H1 (cell line): Measurements from ENCODE around the gene HSPA12A. TPM values are rescaled to one million over a fixed set of nuclear protein-coding genes. Genes with fewer than 3 reads are reported as not detected.

Source experiments
- CTCF ChIA-PET: fragments of 300-600 bp; sonication (Branson Sonifier 250); formaldehyde crosslinking; loops from one replicate; lab custom pipeline; 2021; ENCODE audit not compliant: partially characterized antibody; lab: Charles Lee
- POLR2A ChIA-PET: fragments of 300-600 bp; sonication (Branson Sonifier 250); formaldehyde crosslinking; loops from one replicate; lab custom pipeline; 2021; ENCODE audit warnings: inconsistent platforms; ENCODE audit not compliant: partially characterized antibody; lab: Charles Lee
- DNase-seq, 2 experiments: peaks; one replicate each; pipeline versions ENCODE4 v3.0.0 to v3.0.0-alpha.2; 2010 to 2022; ENCODE audit warnings: low spot score in 2 of 2, low read depth in 1 of 2, mixed read lengths in 1 of 2
- FAIRE-seq: peaks from 2 replicates; lab custom pipeline; 2011; peaks lifted over from hg19 to GRCh38; lab: Jason Lieb, UNC
- H2AFZ ChIP-seq: 2 replicates; pipeline ENCODE4 v1.8.1; 2012; ENCODE audit warnings: low read length, inconsistent platforms
- H2AK5ac ChIP-seq: 2 replicates; pipeline ENCODE4 v1.6.1; 2013; ENCODE audit warnings: low read depth, low read length
- H2BK120ac ChIP-seq: replicated peaks from 2 replicates; pipeline ENCODE3; 2013; ENCODE audit warnings: low read depth, low read length, inconsistent platforms
- H2BK12ac ChIP-seq: 2 replicates; pipeline ENCODE4 v1.6.1; 2013; ENCODE audit warnings: low read depth, low read length
- H2BK15ac ChIP-seq: 2 replicates; pipeline ENCODE4 v1.6.1; 2013; ENCODE audit warnings: low read length
- H2BK20ac ChIP-seq: 2 replicates; pipeline ENCODE4 v1.6.1; 2013; ENCODE audit warnings: low read length
- H2BK5ac ChIP-seq: 2 replicates; pipeline ENCODE4 v1.6.1; 2013; ENCODE audit warnings: low read depth, low read length
- H3K14ac ChIP-seq: 2 replicates; pipeline ENCODE4 v1.6.1; 2013; ENCODE audit warnings: inconsistent platforms; ENCODE audit not compliant: insufficient read length
- H3K18ac ChIP-seq: 2 replicates; pipeline ENCODE4 v1.6.1; 2013; ENCODE audit warnings: low read length; ENCODE audit errors: extremely low read depth
- H3K23ac ChIP-seq: 2 replicates; pipeline ENCODE4 v1.6.1; 2013; ENCODE audit warnings: inconsistent platforms; ENCODE audit not compliant: insufficient read length
- H3K23me2 ChIP-seq: 2 replicates; pipeline ENCODE4 v1.6.1; 2013; ENCODE audit warnings: low read depth, low read length
- H3K27ac ChIP-seq: 2 replicates; pipeline ENCODE4 v1.6.1; 2011; ENCODE audit warnings: low read depth, low read length, inconsistent platforms
- H3K27me3 ChIP-seq, 4 experiments: replicated peaks in 1 of 4; 1 replicate in 1 of 4; 2 replicates in 3 of 4; pipeline versions ENCODE4 v1.6.1 to v1.8.1; 2011 to 2013; ENCODE audit warnings: low read length in 3 of 4, mild to moderate bottlenecking in 3 of 4, inconsistent platforms in 2 of 4, mixed read lengths in 2 of 4, moderate library complexity in 1 of 4; ENCODE audit not compliant: control insufficient read depth in 3 of 4, insufficient read depth in 3 of 4; ENCODE audit errors: extremely low read depth in 1 of 4
- H3K36me3 ChIP-seq, 4 experiments: 2 replicates each; pipeline versions ENCODE4 v1.6.1 to v1.8.1; 2011 to 2013; ENCODE audit warnings: mild to moderate bottlenecking in 4 of 4, low read length in 3 of 4, moderate library complexity in 2 of 4, control low read depth in 1 of 4, inconsistent platforms in 1 of 4; ENCODE audit not compliant: insufficient read depth in 4 of 4, control insufficient read depth in 2 of 4
- H3K4ac ChIP-seq: replicated peaks from 2 replicates; pipeline ENCODE3; 2013; ENCODE audit warnings: low read length, low read depth, mixed read lengths, inconsistent platforms; ENCODE audit not compliant: insufficient read length
- H3K4me1 ChIP-seq, 4 experiments: replicated peaks in 1 of 4; 1 replicate in 1 of 4; 2 replicates in 3 of 4; pipeline versions ENCODE4 v1.6.1 to v1.8.1; 2011 to 2013; ENCODE audit warnings: low read length in 3 of 4, inconsistent platforms in 2 of 4, mixed read lengths in 1 of 4; ENCODE audit not compliant: insufficient read depth in 4 of 4, control insufficient read depth in 3 of 4
- H3K4me2 ChIP-seq, 2 experiments: 2 replicates each; pipeline versions ENCODE4 v1.6.1 to v1.8.1; 2011 to 2013; ENCODE audit warnings: low read depth in 2 of 2, low read length in 2 of 2, control low read depth in 1 of 2, inconsistent platforms in 1 of 2, mild to moderate bottlenecking in 1 of 2; ENCODE audit not compliant: insufficient read depth in 1 of 2
- H3K4me3 ChIP-seq, 4 experiments: fragments of 200-600, 300-600 bp in 1 of 4; sonication (generic), shearing (Covaris generic), sonication (Bioruptor Twin) in 1 of 4; 2 replicates each; pipeline versions ENCODE4 v1.5.1 to v1.8.1; 2011 to 2016; ENCODE audit warnings: low read length in 4 of 4, low read depth in 3 of 4, control low read depth in 2 of 4, inconsistent platforms in 2 of 4, mild to moderate bottlenecking in 2 of 4, mixed read lengths in 1 of 4, moderate library complexity in 1 of 4; ENCODE audit not compliant: insufficient read depth in 2 of 4; ENCODE audit errors: extremely low read depth in 1 of 4
- H3K56ac ChIP-seq: replicated peaks from 2 replicates; pipeline ENCODE3; 2013; ENCODE audit warnings: low read depth, mild to moderate bottlenecking, mixed read lengths, low read length, inconsistent platforms; ENCODE audit not compliant: insufficient read length
- H3K79me1 ChIP-seq: 2 replicates; pipeline ENCODE4 v1.6.1; 2013; ENCODE audit warnings: low read depth, low read length, control low read depth
- H3K79me2 ChIP-seq, 2 experiments: 2 replicates each; pipeline versions ENCODE4 v1.6.1 to v1.8.1; 2012 to 2013; ENCODE audit warnings: low read length in 2 of 2, mild to moderate bottlenecking in 2 of 2, inconsistent platforms in 1 of 2; ENCODE audit not compliant: insufficient read depth in 2 of 2, control insufficient read depth in 1 of 2
- H3K9ac ChIP-seq, 4 experiments: replicated peaks in 1 of 4; 1 replicate in 1 of 4; 2 replicates in 3 of 4; pipeline versions ENCODE4 v1.6.1 to v1.8.1; 2011 to 2013; ENCODE audit warnings: low read depth in 3 of 4, low read length in 3 of 4, control low read depth in 2 of 4, mild to moderate bottlenecking in 2 of 4, moderate library complexity in 2 of 4, inconsistent platforms in 1 of 4; ENCODE audit errors: extremely low read depth in 1 of 4
- H3K9me3 ChIP-seq, 2 experiments: 2 replicates each; pipeline versions ENCODE4 v1.6.1 to v1.8.1; 2012 to 2013; ENCODE audit warnings: mild to moderate bottlenecking in 2 of 2, moderate library complexity in 2 of 2, control low read depth in 1 of 2, inconsistent platforms in 1 of 2, low read depth in 1 of 2, low read length in 1 of 2, mixed read lengths in 1 of 2; ENCODE audit not compliant: insufficient read depth in 2 of 2
- H4K20me1 ChIP-seq, 2 experiments: replicated peaks in 1 of 2; 2 replicates each; pipeline versions ENCODE3 to v1.8.1; 2011 to 2013; ENCODE audit warnings: inconsistent platforms in 2 of 2, low read length in 2 of 2, mild to moderate bottlenecking in 1 of 2; ENCODE audit not compliant: insufficient read depth in 2 of 2, control insufficient read depth in 1 of 2
- H4K5ac ChIP-seq: 2 replicates; pipeline ENCODE4 v1.6.1; 2013; ENCODE audit warnings: low read length, low read depth, mixed read lengths, inconsistent platforms; ENCODE audit not compliant: insufficient read length
- H4K8ac ChIP-seq: 2 replicates; pipeline ENCODE4 v1.8.0; 2013; ENCODE audit warnings: mild to moderate bottlenecking, moderate library complexity, low read length, inconsistent platforms; ENCODE audit not compliant: insufficient read depth; ENCODE audit errors: extremely low read depth
- H4K91ac ChIP-seq: replicated peaks from 2 replicates; pipeline ENCODE3; 2013; ENCODE audit warnings: low read length, mixed read lengths, inconsistent platforms; ENCODE audit not compliant: insufficient read length
- BRCA1 ChIP-seq: IDR thresholded peaks from 2 replicates; pipeline ENCODE4 v1.6.1; 2012; ENCODE audit warnings: low read depth, low read length, improper control_type of control experiment
- CBX5 ChIP-seq: fragments of 300-800, 300-1000 bp; sonication (generic); IDR thresholded peaks from 2 replicates; pipeline ENCODE4 v1.7.1; 2016; ENCODE audit warnings: antibody characterized with exemption, low read length, low read depth
- CREB1 ChIP-seq: IDR thresholded peaks from 2 replicates; pipeline ENCODE4 v1.6.1; 2012; ENCODE audit warnings: inconsistent platforms
- EP300 ChIP-seq, 2 experiments: IDR thresholded peaks; 1 replicate in 1 of 2; 2 replicates in 1 of 2; pipeline ENCODE4 v1.6.1; 2011 to 2012; ENCODE audit warnings: low read depth in 2 of 2, low read length in 2 of 2, mild to moderate bottlenecking in 2 of 2, borderline replicate concordance in 1 of 2, inconsistent platforms in 1 of 2, moderate library complexity in 1 of 2
- GABPA ChIP-seq: IDR thresholded peaks from 2 replicates; pipeline ENCODE4 v1.6.1; 2011; ENCODE audit warnings: mild to moderate bottlenecking, low read length, moderate library complexity, borderline replicate concordance; ENCODE audit not compliant: insufficient read depth
- GTF2F1 ChIP-seq: IDR thresholded peaks from 2 replicates; pipeline ENCODE4 v1.6.1; 2012; ENCODE audit warnings: low read depth, low read length, improper control_type of control experiment, borderline replicate concordance
- HDAC2 ChIP-seq, 2 experiments: fragments of 300-600 bp in 1 of 2; sonication (generic) in 1 of 2; IDR thresholded peaks; 2 replicates each; pipeline ENCODE4 v1.6.1; 2011 to 2012; ENCODE audit warnings: low read depth in 2 of 2, low read length in 2 of 2, mild to moderate bottlenecking in 2 of 2, moderate library complexity in 2 of 2, borderline replicate concordance in 1 of 2, inconsistent platforms in 1 of 2
- JUND ChIP-seq: IDR thresholded peaks from 2 replicates; pipeline ENCODE4 v1.6.1; 2011; ENCODE audit warnings: mild to moderate bottlenecking, improper control_type of control experiment, low read length
- KDM5A ChIP-seq: fragments of 200-600 bp; IDR thresholded peaks from 2 replicates; pipeline ENCODE4 v1.7.1; 2012; ENCODE audit warnings: mild to moderate bottlenecking, low read length, inconsistent platforms, mixed read lengths
- PHF8 ChIP-seq: fragments of 200-600 bp; sonication (generic); conservative IDR thresholded peaks from 2 replicates; pipeline ENCODE4 v1.7.1; 2012; ENCODE audit warnings: low read depth, mild to moderate bottlenecking, inconsistent platforms, low read length, moderate library complexity
- POLR2AphosphoS5 ChIP-seq: IDR thresholded peaks from 2 replicates; pipeline ENCODE4 v1.6.1; 2011; ENCODE audit warnings: low read depth, low read length
- RNF2 ChIP-seq: fragments of 200-900, 300-1000 bp; sonication (generic); IDR thresholded peaks from 2 replicates; pipeline ENCODE4 v1.7.1; 2016; ENCODE audit warnings: borderline replicate concordance, low read depth, mild to moderate bottlenecking, antibody characterized with exemption, low read length; ENCODE audit not compliant: poor library complexity, severe bottlenecking; ENCODE audit errors: missing control alignments
- SIRT6 ChIP-seq: IDR thresholded peaks from one replicate; pipeline ENCODE4 v1.7.1; 2012; ENCODE audit warnings: low read length, inconsistent platforms
- WGBS, 2 experiments: shearing (Covaris generic) in 1 of 2; methylation state at CpG; one replicate each; pipeline versions ENCODE4 v1.1.6 to v1.1.7; 2013 to 2015; ENCODE audit warnings: low lambda C conversion rate in 2 of 2, mixed read lengths in 2 of 2, inconsistent platforms in 1 of 2, low coverage in 1 of 2, missing lambda C conversion rate in 1 of 2; ENCODE audit not compliant: insufficient replicate concordance in 2 of 2, insufficient coverage in 1 of 2, insufficient read length in 1 of 2; ENCODE audit errors: extremely low coverage in 1 of 2, missing lambda C conversion rate in 1 of 2; 5-methylcytosine and 5-hydroxymethylcytosine counted together
- polyA plus RNA-seq, 7 experiments: library from polyadenylated mRNA; depleted of rRNA in 3 of 7; stranded (reverse) in 5 of 7; unstranded in 2 of 7; fragments of >200 nt in 5 of 7; fragments of 200-250 nt in 2 of 7; gene quantifications; 1 replicate in 5 of 7; 2 replicates in 1 of 7; 4 replicates in 1 of 7; pipeline versions ENCODE4 v1.2.1 to v1.2.3, GENCODE V29; 2011 to 2013; ENCODE audit warnings: missing spikeins in 2 of 7, mixed read lengths in 2 of 7
- total RNA-seq: library from RNA; stranded (reverse); fragmentation: NEBNext Ultra II Directional; extraction: Animal tissue kit (Norgen Biotek cat#: 25700); gene quantifications from 2 replicates; pipeline ENCODE4 v1.2.1, GENCODE V29; 2021

The HSPA12A gene
- total and polyA plus RNA-seq, 2 of the 8 experiments (the other 6 are each of a cell fraction or from before 2014, with no cell fraction given) = 3.1 to 6.9 TPM

DNA sequence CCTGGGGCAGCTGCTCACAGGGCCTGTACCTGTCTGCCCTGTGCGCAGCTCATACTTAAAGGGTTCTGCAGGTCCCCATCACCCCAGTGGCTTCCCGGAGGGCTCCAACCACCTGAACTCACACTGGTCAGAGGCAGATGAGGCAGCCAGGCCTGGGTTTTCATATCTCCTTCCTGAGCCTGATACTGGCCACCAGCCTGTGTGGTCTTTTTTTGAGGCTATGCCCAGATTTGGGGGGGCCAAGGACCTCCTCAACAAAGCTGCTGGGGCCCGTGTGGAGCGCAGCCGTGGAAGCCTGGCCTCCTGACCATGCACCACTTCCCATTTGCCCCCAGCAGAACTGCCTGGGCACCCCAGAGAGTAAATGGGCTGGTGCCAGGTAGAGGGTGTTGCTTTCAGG is 95.9 kb downstream of the HSPA12A start:
- no peak overlapping the region for H4K91ac ChIP-seq
- H3K18ac ChIP-seq = no peak overlapping the region
- no peak overlapping the region for H3K14ac ChIP-seq
- no peak overlapping the region for H2BK120ac ChIP-seq
- DNase-seq (no peak), FAIRE-seq (no peak)
- no peaks in the 10 kb centered on the region for H3K9me3 ChIP-seq
- H3K56ac ChIP-seq = no peak overlapping the region
- no peak overlapping the region for H2BK15ac ChIP-seq
- no peaks in the 10 kb centered on the region for H3K27me3 ChIP-seq
- no peaks in the 10 kb centered on the region for H3K4me1 ChIP-seq
- no peak overlapping the region for H2BK20ac ChIP-seq
- H2BK12ac ChIP-seq = no peak overlapping the region
- H3K9ac ChIP-seq = no peak overlapping the region
- H3K36me3 ChIP-seq = no peaks in the 10 kb centered on the region
- H4K20me1 ChIP-seq = no peaks in the 10 kb centered on the region
- no peak overlapping the region for H4K5ac ChIP-seq
- WGBS, 2 experiments = 88% methylated on average over 5 of the region's 5 CpGs; no CpG with 5 or more reads in 1 of the 2 experiments
- H4K8ac ChIP-seq = no peak overlapping the region
- no peaks in the 10 kb centered on the region for H3K79me2 ChIP-seq
- no peak overlapping the region for H3K4me2 ChIP-seq
- CTCF ChIA-PET = interaction anchor here (0.7 to 7.6 kb wide), 6 partner anchors 11 to 521 kb away, joined by 3 to 66 read pairs (median 4); no protein-coding TSS in a partner anchor
- no peak overlapping the region for H3K23ac ChIP-seq
- H2AFZ ChIP-seq = no peak overlapping the region
- H3K4ac ChIP-seq = no peak overlapping the region
- POLR2A ChIA-PET = no interaction called here
- H2AK5ac ChIP-seq = no peak overlapping the region
- H3K23me2 ChIP-seq = no peaks in the 10 kb centered on the region
- H3K27ac ChIP-seq = no peak overlapping the region
- no peak overlapping the region for H2BK5ac ChIP-seq
- no peaks in the 10 kb centered on the region for H3K79me1 ChIP-seq
- no peak overlapping the region for H3K4me3 ChIP-seq
- TF ChIP-seq BRCA1 = no peak
- TF ChIP-seq GABPA = no peak
- TF ChIP-seq CBX5 = no peak
- TF ChIP-seq EP300 (IDR thresholded peaks at IDR 0.05; ENCODE audit: borderline replicate concordance in 1 of 2, low read depth in 2 of 2, low read length in 2 of 2) = no peak
- TF ChIP-seq SIRT6 = no peak
- TF ChIP-seq JUND = no peak
- TF ChIP-seq KDM5A = no peak
- no peak for TF ChIP-seq POLR2AphosphoS5
- no peak for TF ChIP-seq GTF2F1
- TF ChIP-seq PHF8 = no peak
- no peak for TF ChIP-seq RNF2
- no peak for TF ChIP-seq CREB1
- no peak for TF ChIP-seq HDAC2 (IDR thresholded peaks at IDR 0.05; ENCODE audit: borderline replicate concordance in 1 of 2, low read depth in 2 of 2, low read length in 2 of 2)
